H54 (cell line): ENCODE measurements around the gene TNRC18.
"Not testable (repeated sequence)": the region's sequence is repeated elsewhere in the genome, so short reads cannot be mapped to it uniquely, and the experiment has no call there.

Experiments
- DNase-seq: peaks from one replicate; pipeline ENCODE4 v3.0.0; 2011; ENCODE audit warnings: low spot score, mixed read lengths; ENCODE audit not compliant: insufficient read length
- FAIRE-seq: peaks from 3 replicates; lab custom pipeline; 2011; peaks lifted over from hg19 to GRCh38; lab: Jason Lieb, UNC
- POLR2A ChIP-seq: IDR thresholded peaks from 2 replicates; pipeline ENCODE4 v1.6.1; 2011; ENCODE audit warnings: low read depth, mild to moderate bottlenecking, low read length

TNRC18 gene

GRCh38 chr7:5375925-5376324, 47.7 kb downstream of the TNRC18 start:
- no peak for DNase-seq
- no peak for TF ChIP-seq POLR2A
- FAIRE-seq, result no peak

- TF ChIP-seq POLR2A, result no peak
- no peak for DNase-seq
- no peak for FAIRE-seq
These were observed 49.2 kb downstream of the TNRC18 start for GRCh38 chr7:5374464-5374863.

GRCh38 chr7:5373300-5373699, 50.3 kb downstream of the TNRC18 start:
- DNase-seq (no peak), FAIRE-seq (no peak)
- TF ChIP-seq POLR2A, result no peak

- TF ChIP-seq POLR2A, result no peak
- DNase-seq, result no peak
- no peak for FAIRE-seq
These were observed 52.9 kb downstream of the TNRC18 start for GRCh38 chr7:5370454-5371353.

- FAIRE-seq (no peak), DNase-seq (no peak)
- no peak for TF ChIP-seq POLR2A
These were observed 56.0 kb downstream of the TNRC18 start for GRCh38 chr7:5367661-5368060.

- not testable (repeated sequence) for FAIRE-seq
- peak; percentile 99 for DNase-seq
These were observed 57.5 kb downstream of the TNRC18 start for GRCh38 chr7:5365976-5366625.

- FAIRE-seq (no peak), DNase-seq (no peak)
- TF ChIP-seq POLR2A, result no peak
These were observed 59.9 kb downstream of the TNRC18 start for GRCh38 chr7:5363729-5364128.

GRCh38 chr7:5362466-5362865, 61.2 kb downstream of the TNRC18 start:
- no peak for DNase-seq
- TF ChIP-seq POLR2A, result no peak
- no peak for FAIRE-seq

GRCh38 chr7:5361446-5362127, 62.0 kb downstream of the TNRC18 start:
- DNase-seq, result no peak
- FAIRE-seq, result no peak
- TF ChIP-seq POLR2A, result no peak

GRCh38 chr7:5360971-5361370, 62.7 kb downstream of the TNRC18 start:
- TF ChIP-seq POLR2A, result no peak
- DNase-seq, result no peak
- no peak for FAIRE-seq

GRCh38 chr7:5360451-5360850, 63.2 kb downstream of the TNRC18 start:
- TF ChIP-seq POLR2A, result no peak
- DNase-seq (no peak), FAIRE-seq (no peak)

- FAIRE-seq, DNase-seq: not testable (repeated sequence)
These were observed 63.6 kb downstream of the TNRC18 start for GRCh38 chr7:5360021-5360420.

GRCh38 chr7:5359344-5359743, 64.3 kb downstream of the TNRC18 start:
- no peak for FAIRE-seq
- no peak for TF ChIP-seq POLR2A
- DNase-seq, result no peak

GRCh38 chr7:5357951-5358350, 65.7 kb downstream of the TNRC18 start:
- DNase-seq (no peak), FAIRE-seq (no peak)
- no peak for TF ChIP-seq POLR2A
